ENCODE measurements around the gene POLN. TPM values are rescaled to one million over a fixed set of nuclear protein-coding genes. Genes with fewer than 3 reads are reported as not detected.

Gene POLN
- total and polyA plus RNA-seq, 2 of the 4 experiments (the other 2 are of a cell fraction) = 0.63 to 0.72 TPM

DNA sequence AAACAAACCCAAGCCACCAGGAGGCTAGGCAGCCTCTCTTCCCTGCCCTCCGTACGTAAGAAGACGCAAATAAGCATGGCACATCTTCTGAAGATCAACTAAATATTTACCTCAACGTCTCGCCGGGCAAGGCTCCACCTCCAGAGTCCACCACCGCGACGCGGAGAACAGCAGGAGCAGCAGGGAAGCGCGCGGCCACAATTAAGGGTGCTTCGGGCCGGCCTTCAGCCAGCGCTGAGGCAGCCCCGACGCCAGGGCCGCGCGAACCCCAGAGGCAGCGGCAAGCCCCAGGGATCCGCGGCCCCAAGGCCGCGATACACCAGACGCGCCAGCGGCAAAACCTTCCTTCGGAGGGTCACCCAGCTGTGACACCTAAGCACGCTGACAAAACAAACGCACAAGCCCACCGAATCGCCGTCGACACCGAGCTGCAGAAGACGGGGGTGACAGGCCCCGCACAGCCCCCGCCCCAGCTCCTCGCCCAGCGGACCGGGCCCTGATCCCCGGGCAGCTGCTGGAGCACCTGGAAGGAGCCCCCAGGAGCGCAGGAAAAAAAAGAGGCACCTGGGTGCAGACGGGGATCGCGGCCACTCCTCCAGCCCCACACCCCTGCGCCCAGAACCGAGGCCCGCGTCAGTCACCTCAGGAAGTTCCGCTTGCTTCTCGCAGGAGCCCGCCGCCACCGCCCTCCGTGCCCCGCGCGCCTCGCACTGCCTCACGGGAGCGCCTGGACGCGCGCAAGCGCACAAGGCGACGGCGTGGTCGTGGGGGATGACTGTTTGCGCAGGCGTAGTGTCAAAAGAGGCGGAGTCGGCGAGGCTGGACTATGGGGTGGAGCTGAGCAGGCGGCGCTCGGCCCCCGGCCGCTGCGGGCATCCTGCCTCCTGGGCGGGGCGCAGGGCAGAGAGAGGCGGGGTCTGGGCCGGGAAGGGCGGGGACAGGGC lies at the start of gene POLN, which contains the start of gene HAUS3 (continued):
- TF ChIP-seq, protein P1, sequence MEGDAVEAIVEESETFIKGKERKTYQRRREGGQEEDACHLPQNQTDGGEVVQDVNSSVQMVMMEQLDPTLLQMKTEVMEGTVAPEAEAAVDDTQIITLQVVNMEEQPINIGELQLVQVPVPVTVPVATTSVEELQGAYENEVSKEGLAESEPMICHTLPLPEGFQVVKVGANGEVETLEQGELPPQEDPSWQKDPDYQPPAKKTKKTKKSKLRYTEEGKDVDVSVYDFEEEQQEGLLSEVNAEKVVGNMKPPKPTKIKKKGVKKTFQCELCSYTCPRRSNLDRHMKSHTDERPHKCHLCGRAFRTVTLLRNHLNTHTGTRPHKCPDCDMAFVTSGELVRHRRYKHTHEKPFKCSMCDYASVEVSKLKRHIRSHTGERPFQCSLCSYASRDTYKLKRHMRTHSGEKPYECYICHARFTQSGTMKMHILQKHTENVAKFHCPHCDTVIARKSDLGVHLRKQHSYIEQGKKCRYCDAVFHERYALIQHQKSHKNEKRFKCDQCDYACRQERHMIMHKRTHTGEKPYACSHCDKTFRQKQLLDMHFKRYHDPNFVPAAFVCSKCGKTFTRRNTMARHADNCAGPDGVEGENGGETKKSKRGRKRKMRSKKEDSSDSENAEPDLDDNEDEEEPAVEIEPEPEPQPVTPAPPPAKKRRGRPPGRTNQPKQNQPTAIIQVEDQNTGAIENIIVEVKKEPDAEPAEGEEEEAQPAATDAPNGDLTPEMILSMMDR (conservative IDR thresholded peaks at IDR 0.05; ENCODE audit: low read depth, low read length) = no peak

Data from IMR-90 (cell line).